Activated CD4-positive, alpha-beta T cell treated with anti-CD3 and anti-CD28 coated beads, Interleukin-2, Interleukin-6, amounts not matched to agents 100 ng/mL and 50 ng/mL, durations not matched to agents 16 hours and 8 hours (primary cell): ENCODE results near the gene OR4B1.
"Not testable (repeated sequence)": the region's sequence is repeated elsewhere in the genome, so short reads cannot be mapped to it uniquely, and the experiment has no call there.

Experiments
- DNase-seq: peaks from one replicate; pipeline ENCODE4 v3.0.0-alpha.2; 2020

Gene OR4B1, protein sequence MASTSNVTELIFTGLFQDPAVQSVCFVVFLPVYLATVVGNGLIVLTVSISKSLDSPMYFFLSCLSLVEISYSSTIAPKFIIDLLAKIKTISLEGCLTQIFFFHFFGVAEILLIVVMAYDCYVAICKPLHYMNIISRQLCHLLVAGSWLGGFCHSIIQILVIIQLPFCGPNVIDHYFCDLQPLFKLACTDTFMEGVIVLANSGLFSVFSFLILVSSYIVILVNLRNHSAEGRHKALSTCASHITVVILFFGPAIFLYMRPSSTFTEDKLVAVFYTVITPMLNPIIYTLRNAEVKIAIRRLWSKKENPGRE

DNA sequence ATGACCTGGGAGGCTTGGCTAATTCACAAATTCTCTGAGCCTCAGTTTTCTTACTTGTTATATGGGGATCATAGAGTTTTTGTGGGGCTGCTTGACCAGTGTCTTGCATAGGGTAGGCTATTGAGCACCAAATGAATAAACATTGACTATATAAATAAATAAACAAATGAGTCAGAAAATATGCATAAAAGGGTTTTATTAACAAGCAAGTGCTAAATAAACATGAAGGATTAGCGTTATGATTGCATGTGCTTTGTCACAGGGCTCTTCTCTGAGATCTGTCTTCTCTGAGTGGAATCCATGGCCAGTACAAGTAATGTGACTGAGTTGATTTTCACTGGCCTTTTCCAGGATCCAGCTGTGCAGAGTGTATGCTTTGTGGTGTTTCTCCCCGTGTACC, at the start of gene OR4B1:
Gene OR4B1, plus strand, starts transcription at position 301 of the 400 bp plus-strand sequence. Its CDS starts 0 bp downstream, at position 301.
- DNase-seq: no peak

DNA sequence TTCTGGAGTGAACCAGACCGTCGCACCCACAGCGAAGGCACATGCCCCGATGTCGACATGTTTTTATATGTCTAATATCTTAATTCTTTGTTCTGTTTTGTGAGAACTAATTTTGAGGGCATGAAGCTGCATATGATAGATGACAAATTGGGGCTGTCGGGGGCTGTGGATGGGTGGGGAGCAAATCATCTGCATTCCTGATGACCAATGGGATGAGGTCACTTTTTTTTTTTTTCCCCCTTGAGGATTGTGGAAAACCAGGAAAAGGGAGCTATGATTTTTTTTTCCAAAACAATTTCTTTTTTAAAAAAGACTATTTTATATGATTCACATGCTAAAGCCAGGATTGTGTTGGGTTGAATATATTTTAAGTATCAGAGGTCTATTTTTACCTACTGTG, 49.2 kb upstream of the OR4B1 start:
- DNase-seq: no peak

DNA sequence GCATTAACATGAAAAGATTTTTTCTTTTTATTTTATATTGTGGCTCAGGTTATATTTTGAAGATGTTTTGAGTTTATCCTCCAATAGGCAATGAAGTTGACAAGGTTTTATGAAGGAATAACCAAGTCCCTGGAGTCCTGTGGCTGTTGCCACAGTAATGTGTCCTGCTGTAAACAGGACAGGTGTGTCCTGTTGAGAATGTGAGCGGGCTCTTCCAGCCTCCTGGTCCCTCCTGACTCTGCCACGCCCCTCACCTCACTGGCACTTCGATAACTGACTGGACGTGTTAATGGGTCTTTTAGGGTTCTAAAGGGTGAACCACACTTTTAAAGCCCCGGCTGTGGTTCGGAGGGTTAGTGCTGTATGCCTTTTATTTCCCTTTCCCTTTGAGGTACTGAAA, 47.8 kb upstream of the OR4B1 start:
- no peak for DNase-seq

DNA sequence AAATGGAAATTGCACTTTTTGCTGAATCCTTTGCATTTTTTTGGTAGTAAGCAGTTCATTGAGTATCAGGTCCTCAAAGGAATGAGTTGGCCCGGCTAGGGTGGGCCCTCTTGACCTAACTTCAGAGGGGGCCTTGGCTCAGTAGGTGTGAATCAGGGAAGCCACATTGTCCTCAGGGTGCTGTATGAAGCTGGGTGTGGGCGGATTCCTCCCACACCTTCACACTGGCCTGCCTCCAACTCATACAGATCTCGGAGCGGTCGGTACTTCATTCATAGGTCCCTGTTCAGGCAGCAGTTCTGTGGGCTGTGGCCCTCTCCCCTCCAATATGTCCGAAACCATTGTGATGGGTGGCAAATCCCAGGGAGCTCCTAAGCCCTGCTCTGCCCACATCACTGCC, 47.4 kb upstream of the OR4B1 start:
- DNase-seq: no peak

DNA sequence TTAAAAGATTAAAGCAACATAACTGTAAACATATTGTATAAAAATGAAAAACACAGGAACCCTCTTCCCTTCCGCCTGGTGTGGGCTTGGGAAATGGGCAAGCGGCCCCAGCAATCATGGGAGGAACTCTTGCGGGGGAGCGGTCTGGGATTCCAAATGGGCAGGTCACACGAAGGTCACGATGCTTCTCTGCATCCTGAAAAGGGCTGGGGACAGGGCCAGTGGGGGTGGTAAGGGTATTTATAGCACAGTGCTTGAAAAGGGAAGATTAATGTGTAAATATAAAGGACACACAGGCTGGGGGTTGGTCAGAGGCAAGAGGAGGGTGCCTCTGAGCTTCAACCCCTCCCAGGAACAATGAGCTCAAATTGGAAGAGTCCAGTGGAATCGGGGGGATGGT, 46.9 kb upstream of the OR4B1 start:
- no peak for DNase-seq

DNA sequence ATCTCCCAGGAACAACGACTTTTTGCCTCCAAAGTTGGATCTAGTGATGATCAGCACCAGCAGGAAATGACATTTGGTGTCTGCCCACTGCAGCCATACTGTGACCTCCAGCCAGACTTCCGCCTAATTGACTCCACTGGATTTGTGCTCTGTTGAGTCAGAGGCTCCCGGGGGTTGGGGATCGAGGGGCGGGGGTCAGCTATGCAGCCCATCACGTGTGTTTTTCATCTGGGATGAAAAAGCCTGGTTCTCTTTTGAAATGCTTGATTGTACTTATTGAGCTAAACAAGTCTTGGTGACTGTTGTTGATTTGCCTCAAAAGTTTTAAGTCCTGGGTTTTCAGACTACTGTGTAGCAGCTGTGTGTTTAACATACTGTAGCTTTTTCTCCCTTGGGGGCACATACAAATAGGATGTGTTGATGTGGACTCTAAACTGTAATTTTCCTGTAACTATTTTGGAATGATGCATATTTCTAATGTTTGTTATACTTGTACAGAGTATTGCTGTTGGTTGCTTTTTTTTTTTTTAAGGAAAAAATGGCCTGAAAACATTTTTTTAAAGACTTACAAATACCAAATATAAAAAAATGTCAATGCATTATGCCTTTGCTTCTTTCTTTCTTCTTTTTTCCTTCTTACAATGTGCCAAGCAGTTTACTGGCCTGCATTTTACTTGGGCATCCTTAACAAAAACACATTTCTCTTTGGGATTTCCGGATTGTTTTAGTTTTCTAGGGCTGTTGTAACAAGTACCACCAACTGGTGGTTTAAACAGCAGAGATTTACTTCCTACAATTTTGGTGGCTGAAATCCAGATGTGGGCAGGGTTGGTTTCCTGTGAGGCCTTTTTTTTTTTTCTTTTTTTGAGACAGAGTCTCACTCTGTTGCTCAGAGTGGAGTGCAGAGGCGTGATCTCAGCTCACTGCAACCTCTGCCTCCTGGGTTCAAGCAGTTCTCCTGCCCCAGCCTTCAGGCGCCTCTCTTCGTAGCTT, 46.1 kb upstream of the OR4B1 start:
- DNase-seq: no peak

DNA sequence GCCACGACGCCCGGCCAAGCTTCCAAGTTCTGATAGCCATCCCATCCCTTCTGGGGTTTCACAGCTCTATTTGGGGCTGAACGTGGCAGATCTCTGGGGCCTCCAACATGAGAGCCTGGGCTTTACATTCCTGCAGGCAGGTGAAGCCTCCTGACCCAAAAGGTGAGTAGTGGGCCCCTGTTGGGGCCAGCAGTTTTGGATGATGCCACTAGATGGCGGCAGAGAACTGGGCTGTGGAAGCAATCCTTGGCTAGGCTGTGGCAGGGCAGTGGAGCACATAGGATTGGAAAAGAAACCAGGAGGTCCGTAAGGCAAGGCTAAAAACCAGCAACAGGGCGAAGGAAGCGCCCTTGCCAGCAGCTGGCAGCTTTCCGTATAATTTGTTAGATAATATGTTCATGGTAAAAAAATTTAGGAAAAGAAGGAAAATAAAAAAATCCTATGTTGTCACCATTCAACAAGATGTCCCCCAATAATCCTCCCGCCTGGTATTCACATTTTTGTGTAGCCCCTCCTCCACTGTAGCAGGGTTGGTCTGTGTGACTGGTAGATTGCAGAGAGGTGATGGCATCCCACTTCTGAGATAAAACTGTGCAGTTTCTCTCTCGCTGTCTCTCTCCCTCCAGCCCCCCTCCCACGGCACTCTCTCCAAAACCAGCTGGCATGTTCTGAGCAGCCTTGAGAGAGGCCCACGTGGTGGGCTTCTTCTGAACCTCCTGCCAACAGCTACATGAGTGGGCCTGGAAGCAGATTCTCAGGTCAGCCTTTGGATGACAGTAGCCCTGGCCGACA, 43.6 kb upstream of the OR4B1 start:
- DNase-seq: peak; percentile 76

DNA sequence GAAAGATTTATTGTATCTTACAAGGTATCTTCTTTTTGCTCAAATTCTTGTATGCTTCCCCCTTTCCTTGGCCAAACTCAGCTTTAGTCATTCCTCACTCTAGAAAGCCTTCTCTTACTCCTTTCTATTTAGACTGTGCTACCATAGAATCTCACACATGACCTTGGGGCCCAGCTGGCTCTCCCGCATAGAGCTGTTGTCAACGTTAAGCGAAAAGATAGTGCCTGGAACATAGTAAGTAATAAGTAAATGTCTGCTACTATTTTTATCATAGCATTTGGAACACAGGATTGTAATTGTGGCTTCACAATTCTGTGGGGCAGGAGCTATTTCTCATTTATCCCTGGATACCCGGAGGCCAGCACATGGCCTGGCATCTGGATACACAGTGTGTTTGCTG, 38.9 kb upstream of the OR4B1 start:
- no peak for DNase-seq

DNA sequence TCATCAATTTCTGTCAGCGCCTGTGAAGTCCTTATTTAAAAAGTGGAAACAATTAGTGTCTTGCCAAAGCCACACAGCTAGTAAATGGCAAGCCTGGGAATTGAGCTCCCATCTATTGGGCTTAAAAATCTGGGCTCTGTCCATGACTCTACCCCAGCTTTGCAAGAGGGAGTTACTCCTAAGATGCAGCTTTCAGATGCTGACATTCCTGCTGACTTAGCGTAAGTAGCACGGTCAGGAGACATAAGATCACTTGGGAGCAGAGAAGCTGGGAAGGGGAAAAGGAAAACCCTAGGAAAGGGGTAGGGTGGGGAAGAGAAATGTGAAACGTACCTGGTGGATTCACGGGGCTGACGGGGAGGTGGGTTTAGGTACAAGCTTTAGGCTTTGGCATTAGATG, 36.0 kb upstream of the OR4B1 start:
- DNase-seq: no peak

DNA sequence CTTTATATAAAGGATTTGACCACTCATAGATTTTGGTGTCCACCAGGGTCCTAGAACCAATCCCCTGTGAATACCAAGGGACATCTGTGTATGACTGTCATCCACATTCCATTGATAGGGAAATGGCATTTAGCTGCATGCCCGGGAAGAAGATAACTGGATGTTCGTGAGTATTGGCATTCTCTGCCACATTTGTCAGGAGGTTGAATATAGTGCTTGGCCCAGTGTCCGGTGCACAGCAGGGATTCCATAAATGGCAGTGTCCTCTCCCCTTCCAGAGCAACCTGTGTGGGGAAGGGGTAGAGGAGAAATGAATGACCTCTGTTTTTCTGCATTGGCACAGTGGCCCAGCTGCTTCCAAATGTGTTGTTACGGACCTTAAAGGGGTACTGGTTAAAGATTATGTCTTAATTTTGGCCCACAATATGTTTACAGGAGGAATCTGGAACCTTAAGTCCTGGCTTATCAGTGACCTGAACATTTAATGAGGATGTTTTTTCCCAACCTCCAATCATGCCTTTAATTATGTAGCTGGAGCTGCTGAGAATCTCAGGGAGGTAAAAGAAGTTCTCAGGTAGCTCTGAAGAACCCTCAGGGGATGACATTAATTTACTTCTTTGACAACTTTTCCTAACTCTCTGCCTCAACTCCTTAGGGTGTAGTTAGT, 33.6 kb upstream of the OR4B1 start:
- no peak for DNase-seq

DNA sequence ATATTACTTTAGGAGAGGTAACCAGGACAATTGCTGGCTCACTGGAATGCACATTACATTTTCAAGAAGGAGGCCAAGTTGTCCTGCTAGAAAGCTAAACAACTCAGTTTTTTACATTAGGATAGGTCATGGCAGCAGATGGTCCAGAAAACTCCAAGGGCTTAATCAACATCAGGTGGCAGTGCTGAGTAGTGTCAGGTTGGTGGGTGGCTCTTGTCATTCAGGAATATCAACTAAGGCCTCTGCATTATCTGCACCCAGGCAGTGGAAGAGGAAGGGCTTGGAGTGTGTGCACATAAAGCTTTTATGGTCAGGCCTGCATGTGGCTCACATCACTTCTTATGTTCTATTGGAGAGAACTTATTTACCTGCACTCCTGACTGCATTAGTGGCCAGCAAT, 32.2 kb upstream of the OR4B1 start:
- no peak for DNase-seq

DNA sequence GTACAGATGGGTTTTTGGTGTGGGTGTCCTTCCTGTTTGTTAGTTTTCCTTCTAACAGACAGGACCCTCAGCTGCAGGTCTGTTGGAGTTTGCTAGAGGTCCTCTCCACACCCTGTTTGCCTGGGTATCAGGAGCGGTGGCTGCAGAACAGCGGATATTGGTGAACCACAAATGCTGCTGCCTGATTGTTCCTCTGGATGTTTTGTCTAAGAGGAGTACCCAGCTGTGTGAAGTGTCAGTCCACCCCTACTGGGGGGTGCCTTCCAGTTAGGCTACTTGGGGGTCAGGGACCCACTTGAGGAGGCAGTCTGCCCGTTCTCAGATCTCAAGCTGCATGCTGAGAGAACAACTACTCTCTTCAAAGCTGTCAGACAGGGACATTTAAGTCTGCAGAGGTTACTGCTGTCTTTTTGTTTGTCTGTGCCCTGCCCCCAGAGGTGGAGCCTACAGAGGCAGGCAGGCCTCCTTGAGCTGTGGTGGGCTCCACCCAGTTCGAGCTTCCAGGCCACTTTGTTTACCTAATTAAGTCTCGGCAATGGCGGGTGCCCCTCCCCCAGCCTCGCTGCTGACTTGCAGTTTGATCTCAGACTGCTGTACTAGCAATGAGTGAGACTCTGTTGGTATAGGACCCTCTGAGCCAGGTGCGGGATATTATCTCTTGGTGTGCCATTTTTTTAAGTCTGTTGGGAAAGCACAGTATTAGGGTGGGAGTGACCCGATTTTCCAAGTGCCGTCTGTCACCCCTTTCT, 25.5 kb upstream of the OR4B1 start:
- DNase-seq: not testable (repeated sequence)

DNA sequence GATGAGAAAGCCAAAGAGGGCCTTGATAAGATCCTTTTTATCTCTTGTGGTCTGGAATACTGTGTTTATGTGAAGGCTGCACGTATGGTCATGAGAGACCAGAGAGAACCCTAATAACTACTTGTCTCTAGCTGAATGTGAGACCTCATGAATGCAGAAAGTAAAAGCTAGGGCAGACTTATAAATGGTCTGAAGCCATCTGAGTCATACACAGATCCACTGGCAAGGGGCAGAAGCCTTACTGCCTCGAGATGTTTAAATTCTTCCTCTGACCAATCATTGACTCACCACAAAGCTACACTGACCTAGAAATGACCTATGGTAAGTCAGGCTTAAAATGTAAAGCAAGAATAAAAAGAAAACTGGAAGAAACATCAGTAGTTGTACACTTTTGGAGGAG, 22.7 kb upstream of the OR4B1 start:
- DNase-seq: no peak

DNA sequence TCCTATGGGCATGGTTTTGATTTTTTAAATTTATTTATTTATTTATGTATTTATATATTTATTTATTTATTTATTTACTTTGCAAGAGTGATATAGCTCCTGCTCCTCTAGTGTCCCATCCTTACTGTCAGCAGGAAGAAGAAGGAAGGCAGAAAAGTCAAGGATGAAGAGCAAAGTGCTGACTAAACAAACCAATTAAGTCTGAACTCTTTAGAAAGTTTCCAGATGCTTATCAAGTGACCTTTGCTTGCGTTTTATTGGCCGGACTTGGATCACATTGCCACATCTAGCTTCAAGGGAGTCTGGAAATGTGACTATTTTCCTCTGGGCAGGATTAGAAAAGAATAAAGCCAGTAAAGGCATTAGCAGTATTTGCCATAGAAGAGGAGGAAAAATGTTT, 8.7 kb upstream of the OR4B1 start:
- DNase-seq: no peak

DNA sequence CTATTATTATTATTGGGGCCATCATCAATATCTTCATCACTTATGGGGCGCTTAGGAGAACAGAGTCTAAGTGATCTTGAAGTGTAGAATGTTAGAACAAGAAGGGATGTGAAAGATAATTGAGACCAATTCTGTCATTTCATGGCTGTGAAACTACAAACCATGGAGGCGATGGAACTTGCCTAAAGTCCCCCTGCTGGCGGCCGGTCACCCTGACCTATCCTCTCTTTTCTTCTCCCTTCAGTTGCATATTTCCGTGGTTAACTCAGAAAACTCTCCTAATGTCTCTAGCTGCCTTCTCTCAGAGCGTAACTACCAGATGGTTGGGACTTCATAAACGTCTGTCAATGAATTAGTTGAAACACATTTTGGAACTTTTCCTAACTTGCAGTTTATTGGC, 6.6 kb upstream of the OR4B1 start:
- no peak for DNase-seq

DNA sequence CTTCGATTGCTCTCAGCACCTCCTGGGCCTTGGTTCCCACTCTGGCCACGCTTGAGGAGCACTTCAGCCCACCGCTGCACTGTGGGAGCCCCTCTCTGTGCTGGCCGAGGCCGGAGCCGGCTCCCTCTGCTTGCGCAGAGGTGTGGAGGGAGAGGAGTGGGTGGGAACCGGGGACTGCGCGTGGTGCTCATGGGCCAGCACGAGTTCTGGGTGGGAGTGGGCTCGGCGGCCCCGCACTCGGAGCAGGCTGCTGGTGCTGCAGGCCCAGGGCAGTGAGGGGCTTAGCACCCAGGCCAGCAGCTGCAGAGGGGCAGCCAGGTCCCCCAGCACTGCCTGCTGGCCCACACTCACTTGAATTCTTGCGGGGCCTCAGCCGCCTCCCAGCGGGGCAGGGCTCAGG, 12.2 kb downstream of the OR4B1 start:
- DNase-seq: no peak

DNA sequence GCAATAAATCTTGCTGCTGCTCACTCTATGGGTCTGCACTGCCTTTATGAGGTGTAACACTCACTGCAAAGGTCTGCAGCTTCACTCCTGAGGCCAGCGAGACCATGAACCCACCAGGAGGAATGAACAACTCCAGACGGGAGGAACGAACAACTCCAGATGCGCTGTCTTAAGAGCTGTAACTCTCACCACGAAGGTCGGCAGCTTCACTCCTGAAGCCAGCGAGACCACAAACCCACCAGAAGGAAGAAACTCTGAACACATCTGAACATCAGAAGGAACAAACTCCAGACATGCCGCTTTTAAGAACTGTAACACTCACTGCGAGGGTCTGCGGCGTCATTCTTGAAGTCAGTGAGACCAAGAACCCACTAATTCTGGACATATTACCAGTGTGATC, 13.4 kb downstream of the OR4B1 start:
- DNase-seq: not testable (repeated sequence)

DNA sequence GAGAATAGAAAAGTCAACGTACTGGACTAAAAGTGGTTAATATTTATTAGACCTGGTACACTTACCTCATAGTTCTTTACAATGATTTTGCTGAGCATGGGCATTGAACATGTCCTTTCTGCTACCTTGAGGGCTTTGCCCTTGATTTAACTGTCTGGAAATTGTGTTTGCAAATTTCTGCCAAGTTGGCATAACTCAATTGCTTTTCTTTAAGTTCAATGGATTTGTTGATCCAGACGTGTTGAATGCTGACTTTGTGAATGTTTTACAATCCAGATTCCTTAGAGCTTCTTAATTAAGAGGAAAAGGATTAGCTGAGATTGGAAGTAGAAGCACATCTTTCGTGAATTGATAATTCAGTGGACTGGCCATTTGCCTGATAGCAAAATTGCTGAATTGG, 21.1 kb downstream of the OR4B1 start:
- no peak for DNase-seq

DNA sequence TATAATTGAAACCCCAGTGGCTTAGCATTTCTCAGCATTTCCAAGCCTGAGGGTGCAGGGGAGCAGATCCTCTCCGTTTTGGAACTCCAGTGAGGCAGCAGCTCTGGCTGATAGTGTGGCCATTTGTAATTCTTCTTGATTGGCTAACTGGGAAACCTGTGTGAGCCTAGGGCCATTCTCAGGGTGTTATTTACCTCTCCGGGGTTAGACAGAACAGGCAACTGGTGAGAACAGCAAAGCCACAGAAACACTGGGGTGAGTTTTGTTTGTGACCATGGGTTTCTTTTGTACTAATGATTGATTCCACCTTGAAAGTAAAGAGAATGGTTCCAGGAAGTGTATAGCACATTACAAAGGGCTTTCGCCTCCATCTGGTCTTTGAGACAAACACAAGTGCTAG, 25.9 kb downstream of the OR4B1 start:
- no peak for DNase-seq

DNA sequence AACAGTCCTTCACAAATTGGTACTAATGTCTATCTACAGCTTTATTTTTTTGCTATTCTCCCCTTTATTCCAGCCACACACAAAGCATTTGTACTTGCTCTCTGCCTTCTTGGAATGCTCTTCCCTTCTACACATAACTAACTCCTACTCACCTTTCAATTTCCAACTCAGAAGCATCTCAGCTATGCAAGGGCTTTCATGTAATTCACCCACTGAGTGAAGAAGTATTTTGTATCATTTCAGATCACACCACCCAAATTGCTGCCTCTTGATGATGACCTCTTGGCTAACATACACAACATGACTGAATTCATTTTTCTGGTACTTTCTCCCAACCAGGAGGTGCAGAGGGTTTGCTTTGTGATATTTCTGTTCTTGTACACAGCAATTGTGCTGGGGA, 28.2 kb downstream of the OR4B1 start, which contains the start of gene OR4X2:
Gene OR4X2, plus strand, starts transcription at position 301 of the 400 bp plus-strand sequence. Its CDS starts 0 bp downstream, at position 301.
- DNase-seq: no peak

DNA sequence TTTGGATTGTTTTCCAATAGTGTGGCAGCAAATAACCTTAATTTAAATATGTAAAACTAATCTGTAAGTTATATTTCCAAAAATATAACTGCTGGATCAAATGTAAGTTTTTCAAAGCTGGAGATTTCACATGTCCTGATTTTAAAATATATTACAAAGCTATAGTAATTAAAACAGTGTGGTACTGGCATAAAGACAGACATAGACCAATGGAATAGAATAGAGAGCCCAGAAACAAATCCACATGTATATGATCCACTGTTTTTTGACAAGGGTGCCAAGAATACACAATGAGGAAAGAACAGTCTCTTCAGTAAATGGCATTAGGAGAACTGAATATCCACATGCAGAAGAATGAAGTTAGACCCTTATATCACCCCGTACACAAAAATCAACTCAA, 32.3 kb downstream of the OR4B1 start:
- DNase-seq: no peak

DNA sequence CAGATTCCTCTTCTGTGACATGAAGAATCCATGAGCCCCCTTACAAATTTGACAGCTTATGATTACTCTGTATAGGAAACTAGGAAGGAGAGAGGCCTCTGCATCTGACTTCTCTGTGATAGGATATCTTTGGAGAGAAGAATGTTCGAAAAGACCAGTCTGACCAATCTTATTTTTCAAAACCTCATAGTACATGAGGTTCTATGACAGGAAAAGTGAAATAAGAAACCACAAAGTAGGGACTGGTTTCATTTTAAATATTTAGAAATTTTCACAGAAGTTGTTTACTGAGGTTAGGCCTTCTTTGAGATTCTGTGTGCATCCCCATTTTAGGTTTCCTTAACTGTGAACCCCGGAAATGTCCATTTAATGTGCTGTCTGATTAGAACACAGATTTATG, 45.0 kb downstream of the OR4B1 start:
- no peak for DNase-seq
